Measurements from ENCODE around the gene EML2. TPM values are rescaled to one million over a fixed set of nuclear protein-coding genes. Genes with fewer than 3 reads are reported as not detected.

EML2 gene
- total and polyA plus RNA-seq, 2 of the 4 experiments (the other 2 are of a cell fraction) = 11.8 to 25.3 TPM

- no peak overlapping the region for H2AK9ac ChIP-seq (replicated peaks; ENCODE audit: low read depth, low read length, poor library complexity)
- peaks cover 11% of the 10 kb centered on the region for H4K20me1 ChIP-seq (ENCODE audit: insufficient read depth, low read length)
- peak overlapping the region; percentile 37 for H4K91ac ChIP-seq (ENCODE audit: insufficient read depth, low read depth, low read length)
- BruUV-seq (replicated peaks) = no TSS peak
- 81% methylated on average over 3 of the region's 5 CpGs; no CpG with 5 or more reads in 1 of the 2 experiments for WGBS, 2 experiments (ENCODE audit: extremely low coverage in 2 of 2, insufficient read length in 1 of 2)
- peak overlapping the region; percentile 90 for H4K5ac ChIP-seq (ENCODE audit: low read depth, low read length)
- intact Hi-C loops (cut with micrococcal nuclease) (no loop called here), dilution Hi-C loops (cut with HindIII; ENCODE audit: low sequenced_read_pairs, unreplicated experiment) (no loop called here), in situ Hi-C loops (cut with MboI; ENCODE audit: low sequenced_read_pairs) (no loop called here)
- H3K56ac ChIP-seq (ENCODE audit: extremely low read depth, insufficient read depth, low read length) = no peak overlapping the region
- peak overlapping the region; percentile 85 for H2BK20ac ChIP-seq (ENCODE audit: low read depth, low read length)
- no peak for DNase-seq
- CTCF ChIA-PET = no interaction called here
- H3K36me3 ChIP-seq (ENCODE audit: control insufficient read depth, insufficient read depth, low read length) = no peaks in the 10 kb centered on the region
- H2AFZ ChIP-seq (replicated peaks; ENCODE audit: low read length, poor library complexity) = no peak overlapping the region
- ATAC-seq (ENCODE audit: low read depth) = no peak
- POLR2A ChIA-PET (ENCODE audit: unreplicated experiment) = no interaction called here
- peak overlapping the region; percentile 78 for H3K14ac ChIP-seq (replicated peaks; ENCODE audit: low read depth, low read length)
- peaks cover 8% of the 10 kb centered on the region for H3K9me1 ChIP-seq (ENCODE audit: insufficient read depth, low read length)
- no peaks in the 10 kb centered on the region for H3K27me3 ChIP-seq (ENCODE audit: control insufficient read depth, insufficient read depth, low read length)
- peak overlapping the region; percentile 72 for H3K4ac ChIP-seq (ENCODE audit: low read depth, low read length)
- H2BK120ac ChIP-seq (ENCODE audit: low read depth, low read length) = peak overlapping the region; percentile 77
- no peak overlapping the region for H3K4me3 ChIP-seq (ENCODE audit: insufficient read depth, low read depth, low read length)
- H2AK5ac ChIP-seq (ENCODE audit: low read depth, low read length) = peak overlapping the region; percentile 77
- peaks cover 36 to 75% of the 10 kb centered on the region in 2 experiments for H3K79me1 ChIP-seq (ENCODE audit: low read depth in 1 of 2, low read length in 2 of 2)
- H3K23ac ChIP-seq (ENCODE audit: low read depth, low read length) = peak overlapping the region; percentile 52; the same call in 1 of the 2 replicates
- 0 out of 2 replicates have a peak overlapping the region, but pooled peaks have one; percentile 3 for H3K18ac ChIP-seq (ENCODE audit: low read depth, low read length)
- H3K9me3 ChIP-seq (ENCODE audit: control insufficient read depth, insufficient read depth, low read length) = no peaks in the 10 kb centered on the region
- H3K27ac ChIP-seq (ENCODE audit: insufficient read depth, low read length) = peak overlapping the region; percentile 43; the same call in 1 of the 2 replicates
- H4K8ac ChIP-seq (ENCODE audit: low read depth in 2 of 2, low read length in 2 of 2) = peak overlapping the region in 1 of 2 experiments; percentile 78; a peak in 3 of 4 replicates
- H2BK5ac ChIP-seq (ENCODE audit: low read depth, low read length, poor library complexity, severe bottlenecking) = no peak overlapping the region
- H3K9ac ChIP-seq (ENCODE audit: low read depth, low read length) = no peak overlapping the region
- H3K4me2 ChIP-seq (ENCODE audit: low read depth, low read length) = no peak overlapping the region
- H2BK15ac ChIP-seq (ENCODE audit: low read depth, low read length) = peak overlapping the region; percentile 85; the same call in 1 of the 3 replicates
- no peak for TF ChIP-seq MXI1 (IDR thresholded peaks at IDR 0.05; ENCODE audit: borderline replicate concordance, low read depth, low read length)
- TF ChIP-seq MAFK (IDR thresholded peaks at IDR 0.05; ENCODE audit: low read depth, low read length) = no peak
- no peak for TF ChIP-seq CHD1 (IDR thresholded peaks at IDR 0.05; ENCODE audit: low read depth, low read length)
- H3K4me1 ChIP-seq (ENCODE audit: control insufficient read depth, insufficient read depth, low read length) = peaks cover 17% of the 10 kb centered on the region
Measured at GRCh38 chr19:45578861-45579260, 60.3 kb downstream of the EML2 start.
